Karpas-422 (cell line): Measurements from ENCODE around the gene CACNA1I. TPM values are rescaled to one million over a fixed set of nuclear protein-coding genes. Genes with fewer than 3 reads are reported as not detected.

Source experiments
- DNase-seq: peaks from one replicate; pipeline ENCODE4 v3.0.0-alpha.2; 2015
- H2AFZ ChIP-seq: fragments of 200-600 bp; sonication (generic); 2 replicates; pipeline ENCODE4 v1.6.1; 2014; ENCODE audit warnings: antibody characterized with exemption, low read length, mixed read lengths
- H3K27ac ChIP-seq: fragments of 200-600 bp; sonication (generic); 2 replicates; pipeline ENCODE4 v1.5.1; 2014; ENCODE audit warnings: mild to moderate bottlenecking, low read length, moderate library complexity
- H3K27me3 ChIP-seq: fragments of 200-600 bp; sonication (generic); 2 replicates; pipeline ENCODE4 v1.6.1; 2014; ENCODE audit warnings: low read length, mixed read lengths
- H3K36me3 ChIP-seq: fragments of 200-600 bp; sonication (generic); 2 replicates; pipeline ENCODE4 v1.6.1; 2014; ENCODE audit warnings: low read length, mixed read lengths; ENCODE audit not compliant: insufficient read depth
- H3K4me1 ChIP-seq: fragments of 200-600 bp; sonication (generic); 2 replicates; pipeline ENCODE4 v1.6.1; 2014; ENCODE audit warnings: mild to moderate bottlenecking, low read length, mixed read lengths
- H3K4me2 ChIP-seq: fragments of 200-600 bp; sonication (generic); 2 replicates; pipeline ENCODE4 v1.6.1; 2014; ENCODE audit warnings: low read length, low read depth, mild to moderate bottlenecking; ENCODE audit not compliant: poor library complexity, severe bottlenecking
- H3K4me3 ChIP-seq: fragments of 200-600 bp; sonication (generic); 2 replicates; pipeline ENCODE4 v1.5.1; 2014; ENCODE audit warnings: mild to moderate bottlenecking, antibody characterized with exemption, low read length, mixed read lengths
- H3K79me2 ChIP-seq: fragments of 200-600 bp; sonication (generic); 2 replicates; pipeline ENCODE4 v1.6.1; 2014; ENCODE audit warnings: mild to moderate bottlenecking, low read length, mixed read lengths
- H3K9ac ChIP-seq: fragments of 200-600 bp; sonication (generic); 2 replicates; pipeline ENCODE4 v1.6.0; 2014; ENCODE audit warnings: low read length
- H3K9me2 ChIP-seq: fragments of 200-600 bp; sonication (generic), shearing (Covaris generic); replicated peaks from 2 replicates; pipeline ENCODE4 v1.6.0; 2014; ENCODE audit warnings: mild to moderate bottlenecking, low read length, moderate library complexity; ENCODE audit not compliant: insufficient read depth
- H3K9me3 ChIP-seq: fragments of 300-700, 200-600 bp; sonication (generic); 2 replicates; pipeline ENCODE4 v1.6.1; 2014; ENCODE audit warnings: low read length, mixed read lengths
- H4K20me1 ChIP-seq: fragments of 200-600 bp; sonication (generic); 2 replicates; pipeline ENCODE4 v1.6.1; 2014; ENCODE audit warnings: mild to moderate bottlenecking, antibody characterized with exemption, low read length, low read depth; ENCODE audit not compliant: insufficient read depth
- total RNA-seq: library from RNA; depleted of rRNA; stranded (reverse); fragments of >200 nt; shearing (Covaris generic); gene quantifications from 2 replicates; pipeline ENCODE4 v1.2.3, GENCODE V29; 2014; ENCODE audit warnings: low replicate concordance

The CACNA1I gene
- total RNA-seq, 1 experiment from 2014 or later: not detected

- Histone ChIP-seq H3K9me3 (0 out of 2 replicates have a peak, but pooled peaks cover 3% of the 10 kb centered on the region), H3K4me2 (no peak overlapping the region), H3K4me1 (no peaks in the 10 kb centered on the region), H3K9me2 (no peaks in the 10 kb centered on the region), H3K9ac (no peak overlapping the region), H3K27ac (no peak overlapping the region), H2AFZ (no peak overlapping the region), H4K20me1 (no peaks in the 10 kb centered on the region), H3K4me3 (no peak overlapping the region), H3K79me2 (no peaks in the 10 kb centered on the region), H3K27me3 (no peaks in the 10 kb centered on the region), H3K36me3 (no peaks in the 10 kb centered on the region)
- no peak for DNase-seq
These were observed 95.9 kb downstream of the CACNA1I start for GRCh38 chr22:39666495-39666894.

- Histone ChIP-seq H3K27ac (no peak overlapping the region), H3K9me2 (no peaks in the 10 kb centered on the region), H3K36me3 (no peaks in the 10 kb centered on the region), H3K9ac (no peak overlapping the region), H3K4me1 (no peaks in the 10 kb centered on the region), H2AFZ (no peak overlapping the region), H4K20me1 (no peaks in the 10 kb centered on the region), H3K79me2 (no peaks in the 10 kb centered on the region), H3K27me3 (no peaks in the 10 kb centered on the region), H3K9me3 (peaks cover 3% of the 10 kb centered on the region; the same call in 1 of the 2 replicates), H3K4me2 (no peak overlapping the region), H3K4me3 (no peak overlapping the region)
- DNase-seq: no peak
These were observed 96.4 kb downstream of the CACNA1I start for GRCh38 chr22:39666926-39667325.

- Histone ChIP-seq H3K9me2 (no peaks in the 10 kb centered on the region), H2AFZ (no peak overlapping the region), H3K36me3 (no peaks in the 10 kb centered on the region), H4K20me1 (no peaks in the 10 kb centered on the region), H3K4me1 (no peaks in the 10 kb centered on the region), H3K79me2 (no peaks in the 10 kb centered on the region), H3K27ac (no peak overlapping the region), H3K9me3 (peaks cover 8% of the 10 kb centered on the region), H3K4me3 (no peak overlapping the region), H3K27me3 (no peaks in the 10 kb centered on the region), H3K4me2 (no peak overlapping the region), H3K9ac (no peak overlapping the region)
- no peak for DNase-seq
These were observed 98.9 kb downstream of the CACNA1I start for GRCh38 chr22:39669432-39669831.

GRCh38 chr22:39671936-39672335 is 101.4 kb downstream of the CACNA1I start:
- H3K9me3 ChIP-seq: peaks cover 8% of the 10 kb centered on the region
- no peaks in the 10 kb centered on the region for H3K27me3 ChIP-seq
- H2AFZ ChIP-seq: no peak overlapping the region
- no peaks in the 10 kb centered on the region for H3K36me3 ChIP-seq
- H3K27ac ChIP-seq: no peak overlapping the region
- H3K9me2 ChIP-seq: no peaks in the 10 kb centered on the region
- no peaks in the 10 kb centered on the region for H3K79me2 ChIP-seq
- H3K9ac ChIP-seq: no peak overlapping the region
- H4K20me1 ChIP-seq: no peaks in the 10 kb centered on the region
- H3K4me1 ChIP-seq: no peaks in the 10 kb centered on the region
- H3K4me3 ChIP-seq: no peak overlapping the region
- no peak overlapping the region for H3K4me2 ChIP-seq
- no peak for DNase-seq

- H3K9me2 ChIP-seq: no peaks in the 10 kb centered on the region
- H2AFZ ChIP-seq: no peak overlapping the region
- no peaks in the 10 kb centered on the region for H3K27me3 ChIP-seq
- no peaks in the 10 kb centered on the region for H4K20me1 ChIP-seq
- no peaks in the 10 kb centered on the region for H3K4me1 ChIP-seq
- H3K9me3 ChIP-seq: peaks cover 8% of the 10 kb centered on the region
- no peaks in the 10 kb centered on the region for H3K36me3 ChIP-seq
- no peak overlapping the region for H3K27ac ChIP-seq
- no peak overlapping the region for H3K9ac ChIP-seq
- no peak overlapping the region for H3K4me2 ChIP-seq
- no peak overlapping the region for H3K4me3 ChIP-seq
- DNase-seq: no peak
- H3K79me2 ChIP-seq: no peaks in the 10 kb centered on the region
These were observed 104.0 kb downstream of the CACNA1I start for GRCh38 chr22:39674536-39674935.

GRCh38 chr22:39675947-39676346 is 105.4 kb downstream of the CACNA1I start:
- DNase-seq: no peak
- H3K4me2 ChIP-seq: no peak overlapping the region

GRCh38 chr22:39677967-39678366 is 107.4 kb downstream of the CACNA1I start:
- Histone ChIP-seq H3K4me2 (no peak overlapping the region), H3K36me3 (no peaks in the 10 kb centered on the region), H3K4me3 (no peak overlapping the region)

More at GRCh38 chr22:39675947-39676346, 105.4 kb downstream of the CACNA1I start:
- no peak overlapping the region for H2AFZ ChIP-seq
- H3K27me3 ChIP-seq: no peaks in the 10 kb centered on the region
- no peaks in the 10 kb centered on the region for H4K20me1 ChIP-seq
- no peak overlapping the region for H3K27ac ChIP-seq
- no peaks in the 10 kb centered on the region for H3K36me3 ChIP-seq
- no peaks in the 10 kb centered on the region for H3K9me2 ChIP-seq
- H3K79me2 ChIP-seq: no peaks in the 10 kb centered on the region
- no peak overlapping the region for H3K9ac ChIP-seq
- peaks cover 8% of the 10 kb centered on the region for H3K9me3 ChIP-seq
- no peaks in the 10 kb centered on the region for H3K4me1 ChIP-seq
- H3K4me3 ChIP-seq: no peak overlapping the region

GRCh38 chr22:39678862-39679490 is 108.4 kb downstream of the CACNA1I start:
- DNase-seq: no peak
- H3K36me3 ChIP-seq: no peaks in the 10 kb centered on the region
- H2AFZ ChIP-seq: no peak overlapping the region
- no peak overlapping the region for H3K27ac ChIP-seq
- no peaks in the 10 kb centered on the region for H3K79me2 ChIP-seq
- no peak overlapping the region for H3K4me2 ChIP-seq
- no peaks in the 10 kb centered on the region for H4K20me1 ChIP-seq
- no peaks in the 10 kb centered on the region for H3K9me2 ChIP-seq
- no peak overlapping the region for H3K9ac ChIP-seq
- no peaks in the 10 kb centered on the region for H3K9me3 ChIP-seq
- no peaks in the 10 kb centered on the region for H3K27me3 ChIP-seq
- no peaks in the 10 kb centered on the region for H3K4me1 ChIP-seq
- H3K4me3 ChIP-seq: no peak overlapping the region

More at GRCh38 chr22:39677967-39678366, 107.4 kb downstream of the CACNA1I start:
- Histone ChIP-seq H3K9ac (no peak overlapping the region), H3K9me2 (no peaks in the 10 kb centered on the region), H4K20me1 (no peaks in the 10 kb centered on the region), H3K27me3 (no peaks in the 10 kb centered on the region), H2AFZ (no peak overlapping the region), H3K9me3 (no peaks in the 10 kb centered on the region), H3K79me2 (no peaks in the 10 kb centered on the region), H3K27ac (no peak overlapping the region), H3K4me1 (no peaks in the 10 kb centered on the region)
- no peak for DNase-seq
